ENCODE measurements around the gene LDB1. TPM values are rescaled to one million over a fixed set of nuclear protein-coding genes. Genes with fewer than 3 reads are reported as not detected.

LDB1 gene
- total and polyA plus RNA-seq, 2 of the 13 experiments (the other 11 are each of a cell fraction or from before 2014, with no cell fraction given), result 17.2 to 45.5 TPM

DNA sequence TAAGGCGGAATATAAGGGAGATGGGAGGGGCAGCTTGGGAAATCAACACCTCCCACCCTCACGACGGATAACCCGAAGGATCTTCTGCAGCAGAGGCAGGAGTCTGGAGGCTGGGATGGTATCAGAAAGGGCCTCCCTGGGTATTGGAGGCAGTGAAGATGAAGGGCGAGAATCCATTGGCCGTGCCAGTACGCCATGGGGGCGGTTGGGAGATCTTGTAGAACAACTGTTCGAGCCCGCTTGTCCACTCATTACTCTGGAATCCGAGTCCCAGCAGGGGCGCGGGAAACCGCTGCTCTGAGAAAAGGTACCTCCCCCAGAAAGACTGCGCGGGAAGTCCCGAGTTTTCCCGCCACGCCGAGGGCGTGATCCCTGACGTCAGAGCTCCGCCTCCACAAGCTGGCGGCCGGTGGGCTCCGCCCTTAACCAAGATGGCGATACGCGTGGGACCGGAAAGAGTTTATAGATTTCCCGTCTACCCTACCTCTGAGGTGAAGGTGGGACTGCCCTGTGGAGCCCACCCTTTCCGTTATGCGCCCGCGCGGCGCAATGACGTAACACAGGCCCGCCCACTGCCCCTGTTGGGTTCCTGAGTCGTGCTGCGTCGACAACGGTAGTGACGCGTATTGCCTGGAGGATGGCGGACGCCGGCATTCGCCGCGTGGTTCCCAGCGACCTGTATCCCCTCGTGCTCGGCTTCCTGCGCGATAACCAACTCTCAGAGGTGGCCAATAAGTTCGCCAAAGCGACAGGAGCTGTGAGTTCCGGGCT is 31.8 kb upstream of the LDB1 start, which contains the start of gene NOLC1 (continued):
- TF ChIP-seq, protein P1, sequence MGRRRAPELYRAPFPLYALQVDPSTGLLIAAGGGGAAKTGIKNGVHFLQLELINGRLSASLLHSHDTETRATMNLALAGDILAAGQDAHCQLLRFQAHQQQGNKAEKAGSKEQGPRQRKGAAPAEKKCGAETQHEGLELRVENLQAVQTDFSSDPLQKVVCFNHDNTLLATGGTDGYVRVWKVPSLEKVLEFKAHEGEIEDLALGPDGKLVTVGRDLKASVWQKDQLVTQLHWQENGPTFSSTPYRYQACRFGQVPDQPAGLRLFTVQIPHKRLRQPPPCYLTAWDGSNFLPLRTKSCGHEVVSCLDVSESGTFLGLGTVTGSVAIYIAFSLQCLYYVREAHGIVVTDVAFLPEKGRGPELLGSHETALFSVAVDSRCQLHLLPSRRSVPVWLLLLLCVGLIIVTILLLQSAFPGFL (CRISPR knock-in tag; IDR thresholded peaks at IDR 0.05), result 0 out of 2 replicates have a peak, but pooled peaks have one; percentile 61
- peak; percentile 71; the same call in 1 of the 2 replicates for TF ChIP-seq ZNF766 (CRISPR knock-in tag; IDR thresholded peaks at IDR 0.05; ENCODE audit: borderline replicate concordance)
- no peak; the same call in 1 of the 2 replicates for TF ChIP-seq ZFAT (CRISPR knock-in tag; conservative IDR thresholded peaks at IDR 0.05)
- no peak for TF ChIP-seq ZNF564 (CRISPR knock-in tag; IDR thresholded peaks at IDR 0.05)
- TF ChIP-seq, protein P2, sequence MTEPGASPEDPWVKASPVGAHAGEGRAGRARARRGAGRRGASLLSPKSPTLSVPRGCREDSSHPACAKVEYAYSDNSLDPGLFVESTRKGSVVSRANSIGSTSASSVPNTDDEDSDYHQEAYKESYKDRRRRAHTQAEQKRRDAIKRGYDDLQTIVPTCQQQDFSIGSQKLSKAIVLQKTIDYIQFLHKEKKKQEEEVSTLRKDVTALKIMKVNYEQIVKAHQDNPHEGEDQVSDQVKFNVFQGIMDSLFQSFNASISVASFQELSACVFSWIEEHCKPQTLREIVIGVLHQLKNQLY (CRISPR knock-in tag; IDR thresholded peaks at IDR 0.05), result no peak; the same call in 1 of the 2 replicates
- no peak for TF ChIP-seq ZMYM3 (CRISPR knock-in tag; IDR thresholded peaks at IDR 0.05)
- peak; percentile 75 for TF ChIP-seq FOSL2 (CRISPR knock-in tag; IDR thresholded peaks at IDR 0.05)
- no peak for TF ChIP-seq FOXM1 (CRISPR knock-in tag; IDR thresholded peaks at IDR 0.05)
- peak; percentile 97 for TF ChIP-seq PHF8 (CRISPR knock-in tag; IDR thresholded peaks at IDR 0.05)
- TF ChIP-seq, protein P3, sequence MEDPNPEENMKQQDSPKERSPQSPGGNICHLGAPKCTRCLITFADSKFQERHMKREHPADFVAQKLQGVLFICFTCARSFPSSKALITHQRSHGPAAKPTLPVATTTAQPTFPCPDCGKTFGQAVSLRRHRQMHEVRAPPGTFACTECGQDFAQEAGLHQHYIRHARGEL (CRISPR knock-in tag; IDR thresholded peaks at IDR 0.05), result 0 out of 2 replicates have a peak, but pooled peaks have one; percentile 44
- TF ChIP-seq ZNF598 (CRISPR knock-in tag; IDR thresholded peaks at IDR 0.05; ENCODE audit: borderline replicate concordance), result peak; percentile 67; the same call in 1 of the 2 replicates
- TF ChIP-seq, protein P4, sequence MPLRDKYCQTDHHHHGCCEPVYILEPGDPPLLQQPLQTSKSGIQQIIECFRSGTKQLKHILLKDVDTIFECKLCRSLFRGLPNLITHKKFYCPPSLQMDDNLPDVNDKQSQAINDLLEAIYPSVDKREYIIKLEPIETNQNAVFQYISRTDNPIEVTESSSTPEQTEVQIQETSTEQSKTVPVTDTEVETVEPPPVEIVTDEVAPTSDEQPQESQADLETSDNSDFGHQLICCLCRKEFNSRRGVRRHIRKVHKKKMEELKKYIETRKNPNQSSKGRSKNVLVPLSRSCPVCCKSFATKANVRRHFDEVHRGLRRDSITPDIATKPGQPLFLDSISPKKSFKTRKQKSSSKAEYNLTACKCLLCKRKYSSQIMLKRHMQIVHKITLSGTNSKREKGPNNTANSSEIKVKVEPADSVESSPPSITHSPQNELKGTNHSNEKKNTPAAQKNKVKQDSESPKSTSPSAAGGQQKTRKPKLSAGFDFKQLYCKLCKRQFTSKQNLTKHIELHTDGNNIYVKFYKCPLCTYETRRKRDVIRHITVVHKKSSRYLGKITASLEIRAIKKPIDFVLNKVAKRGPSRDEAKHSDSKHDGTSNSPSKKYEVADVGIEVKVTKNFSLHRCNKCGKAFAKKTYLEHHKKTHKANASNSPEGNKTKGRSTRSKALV (CRISPR knock-in tag; IDR thresholded peaks at IDR 0.05), result peak; percentile 69
- TF ChIP-seq DNMT3B (CRISPR knock-in tag; conservative IDR thresholded peaks at IDR 0.05), result no peak; the same call in 1 of the 2 replicates
- no peak for TF ChIP-seq ZNF33B (CRISPR knock-in tag; IDR thresholded peaks at IDR 0.05)
- peak; percentile 98 for TF ChIP-seq TOPORS (CRISPR knock-in tag; IDR thresholded peaks at IDR 0.05)
- TF ChIP-seq, protein P5, sequence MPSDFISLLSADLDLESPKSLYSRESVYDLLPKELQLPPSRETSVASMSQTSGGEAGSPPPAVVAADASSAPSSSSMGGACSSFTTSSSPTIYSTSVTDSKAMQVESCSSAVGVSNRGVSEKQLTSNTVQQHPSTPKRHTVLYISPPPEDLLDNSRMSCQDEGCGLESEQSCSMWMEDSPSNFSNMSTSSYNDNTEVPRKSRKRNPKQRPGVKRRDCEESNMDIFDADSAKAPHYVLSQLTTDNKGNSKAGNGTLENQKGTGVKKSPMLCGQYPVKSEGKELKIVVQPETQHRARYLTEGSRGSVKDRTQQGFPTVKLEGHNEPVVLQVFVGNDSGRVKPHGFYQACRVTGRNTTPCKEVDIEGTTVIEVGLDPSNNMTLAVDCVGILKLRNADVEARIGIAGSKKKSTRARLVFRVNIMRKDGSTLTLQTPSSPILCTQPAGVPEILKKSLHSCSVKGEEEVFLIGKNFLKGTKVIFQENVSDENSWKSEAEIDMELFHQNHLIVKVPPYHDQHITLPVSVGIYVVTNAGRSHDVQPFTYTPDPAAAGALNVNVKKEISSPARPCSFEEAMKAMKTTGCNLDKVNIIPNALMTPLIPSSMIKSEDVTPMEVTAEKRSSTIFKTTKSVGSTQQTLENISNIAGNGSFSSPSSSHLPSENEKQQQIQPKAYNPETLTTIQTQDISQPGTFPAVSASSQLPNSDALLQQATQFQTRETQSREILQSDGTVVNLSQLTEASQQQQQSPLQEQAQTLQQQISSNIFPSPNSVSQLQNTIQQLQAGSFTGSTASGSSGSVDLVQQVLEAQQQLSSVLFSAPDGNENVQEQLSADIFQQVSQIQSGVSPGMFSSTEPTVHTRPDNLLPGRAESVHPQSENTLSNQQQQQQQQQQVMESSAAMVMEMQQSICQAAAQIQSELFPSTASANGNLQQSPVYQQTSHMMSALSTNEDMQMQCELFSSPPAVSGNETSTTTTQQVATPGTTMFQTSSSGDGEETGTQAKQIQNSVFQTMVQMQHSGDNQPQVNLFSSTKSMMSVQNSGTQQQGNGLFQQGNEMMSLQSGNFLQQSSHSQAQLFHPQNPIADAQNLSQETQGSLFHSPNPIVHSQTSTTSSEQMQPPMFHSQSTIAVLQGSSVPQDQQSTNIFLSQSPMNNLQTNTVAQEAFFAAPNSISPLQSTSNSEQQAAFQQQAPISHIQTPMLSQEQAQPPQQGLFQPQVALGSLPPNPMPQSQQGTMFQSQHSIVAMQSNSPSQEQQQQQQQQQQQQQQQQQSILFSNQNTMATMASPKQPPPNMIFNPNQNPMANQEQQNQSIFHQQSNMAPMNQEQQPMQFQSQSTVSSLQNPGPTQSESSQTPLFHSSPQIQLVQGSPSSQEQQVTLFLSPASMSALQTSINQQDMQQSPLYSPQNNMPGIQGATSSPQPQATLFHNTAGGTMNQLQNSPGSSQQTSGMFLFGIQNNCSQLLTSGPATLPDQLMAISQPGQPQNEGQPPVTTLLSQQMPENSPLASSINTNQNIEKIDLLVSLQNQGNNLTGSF (CRISPR knock-in tag; IDR thresholded peaks at IDR 0.05), result no peak
- TF ChIP-seq, protein P6, sequence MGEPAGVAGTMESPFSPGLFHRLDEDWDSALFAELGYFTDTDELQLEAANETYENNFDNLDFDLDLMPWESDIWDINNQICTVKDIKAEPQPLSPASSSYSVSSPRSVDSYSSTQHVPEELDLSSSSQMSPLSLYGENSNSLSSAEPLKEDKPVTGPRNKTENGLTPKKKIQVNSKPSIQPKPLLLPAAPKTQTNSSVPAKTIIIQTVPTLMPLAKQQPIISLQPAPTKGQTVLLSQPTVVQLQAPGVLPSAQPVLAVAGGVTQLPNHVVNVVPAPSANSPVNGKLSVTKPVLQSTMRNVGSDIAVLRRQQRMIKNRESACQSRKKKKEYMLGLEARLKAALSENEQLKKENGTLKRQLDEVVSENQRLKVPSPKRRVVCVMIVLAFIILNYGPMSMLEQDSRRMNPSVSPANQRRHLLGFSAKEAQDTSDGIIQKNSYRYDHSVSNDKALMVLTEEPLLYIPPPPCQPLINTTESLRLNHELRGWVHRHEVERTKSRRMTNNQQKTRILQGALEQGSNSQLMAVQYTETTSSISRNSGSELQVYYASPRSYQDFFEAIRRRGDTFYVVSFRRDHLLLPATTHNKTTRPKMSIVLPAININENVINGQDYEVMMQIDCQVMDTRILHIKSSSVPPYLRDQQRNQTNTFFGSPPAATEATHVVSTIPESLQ (CRISPR knock-in tag; conservative IDR thresholded peaks at IDR 0.05), result no peak
- peak; percentile 97 for TF ChIP-seq AGO2 (optimal IDR thresholded peaks at IDR 0.05; ENCODE audit: low read depth, low read length)
